ENCODE data around the gene DENND6B. TPM values are rescaled to one million over a fixed set of nuclear protein-coding genes. Genes with fewer than 3 reads are reported as not detected.

Gene DENND6B
- total and polyA plus RNA-seq, 2 experiments from 2014 or later: 0.71 to 1.3 TPM

DNA sequence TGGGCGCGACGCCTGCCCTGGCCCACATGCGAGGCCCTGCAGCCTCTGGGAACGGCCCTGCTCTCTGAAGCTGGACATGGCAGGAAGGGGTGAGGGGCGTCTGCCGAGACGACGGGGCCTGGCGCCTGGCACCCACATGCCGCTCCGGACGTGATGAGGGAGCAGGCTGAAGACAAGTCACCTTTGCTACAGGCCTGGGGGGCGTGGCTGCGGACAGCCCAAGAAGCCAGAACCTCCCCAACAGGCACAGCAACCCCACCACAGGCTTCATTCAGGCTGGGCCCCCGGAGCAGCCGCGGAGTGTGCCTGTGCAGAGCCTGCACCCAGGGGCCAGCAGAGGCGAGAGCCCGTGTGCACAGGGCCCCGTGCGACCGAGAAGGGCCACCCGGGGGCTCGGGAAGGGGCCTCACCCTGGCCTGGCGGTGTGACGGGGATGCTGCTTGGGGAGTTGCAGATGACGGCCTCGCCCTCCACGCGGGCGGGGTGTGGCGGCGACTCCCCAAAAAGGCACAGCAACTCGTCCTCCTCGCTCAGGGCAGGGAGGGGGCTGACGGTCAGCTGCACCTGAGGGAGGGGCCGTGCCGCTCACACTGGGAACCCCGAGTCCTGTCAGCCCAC, 40.0 kb downstream of the DENND6B start:
- DNase-seq (ENCODE audit: low spot score): no peak
- Histone ChIP-seq H3K4me1 (ENCODE audit: insufficient read depth) (no peaks in the 10 kb centered on the region), H3K9me2 (ENCODE audit: insufficient read depth) (no peaks in the 10 kb centered on the region), H2AFZ (no peak overlapping the region), H3K4me2 (no peak overlapping the region), H3K79me2 (replicated peaks; ENCODE audit: insufficient read depth) (peaks cover 6% of the 10 kb centered on the region), H3F3A (replicated peaks; ENCODE audit: low read depth) (no peaks in the 10 kb centered on the region), H4K20me1 (replicated peaks; ENCODE audit: insufficient read depth) (no peaks in the 10 kb centered on the region), H3K4me3 (no peak overlapping the region), H3K27me3 (ENCODE audit: insufficient read depth) (no peaks in the 10 kb centered on the region), H3K36me3 (ENCODE audit: insufficient read depth) (no peaks in the 10 kb centered on the region), H3K27ac (ENCODE audit: low read depth) (no peak overlapping the region)
- ATAC-seq: no peak
- no peaks in the 10 kb centered on the region for H3K9me3 Mint-ChIP-seq
- H3K4me1 Mint-ChIP-seq: no peaks in the 10 kb centered on the region
- H3K4me3 Mint-ChIP-seq: no peak overlapping the region
- H3K27ac Mint-ChIP-seq: no peak overlapping the region
- H3K36me3 Mint-ChIP-seq (ENCODE audit: low read depth): peaks cover 17% of the 10 kb centered on the region
- peaks cover 5% of the 10 kb centered on the region for H3K27me3 Mint-ChIP-seq (ENCODE audit: insufficient read depth, low read depth, poor library complexity)
- no peak for TF ChIP-seq EZH2phosphoT487 (IDR thresholded peaks at IDR 0.05; ENCODE audit: unreplicated experiment)
- TF ChIP-seq ZNF114 (CRISPR knock-in tag; IDR thresholded peaks at IDR 0.05): no peak
- TF ChIP-seq, protein P1, sequence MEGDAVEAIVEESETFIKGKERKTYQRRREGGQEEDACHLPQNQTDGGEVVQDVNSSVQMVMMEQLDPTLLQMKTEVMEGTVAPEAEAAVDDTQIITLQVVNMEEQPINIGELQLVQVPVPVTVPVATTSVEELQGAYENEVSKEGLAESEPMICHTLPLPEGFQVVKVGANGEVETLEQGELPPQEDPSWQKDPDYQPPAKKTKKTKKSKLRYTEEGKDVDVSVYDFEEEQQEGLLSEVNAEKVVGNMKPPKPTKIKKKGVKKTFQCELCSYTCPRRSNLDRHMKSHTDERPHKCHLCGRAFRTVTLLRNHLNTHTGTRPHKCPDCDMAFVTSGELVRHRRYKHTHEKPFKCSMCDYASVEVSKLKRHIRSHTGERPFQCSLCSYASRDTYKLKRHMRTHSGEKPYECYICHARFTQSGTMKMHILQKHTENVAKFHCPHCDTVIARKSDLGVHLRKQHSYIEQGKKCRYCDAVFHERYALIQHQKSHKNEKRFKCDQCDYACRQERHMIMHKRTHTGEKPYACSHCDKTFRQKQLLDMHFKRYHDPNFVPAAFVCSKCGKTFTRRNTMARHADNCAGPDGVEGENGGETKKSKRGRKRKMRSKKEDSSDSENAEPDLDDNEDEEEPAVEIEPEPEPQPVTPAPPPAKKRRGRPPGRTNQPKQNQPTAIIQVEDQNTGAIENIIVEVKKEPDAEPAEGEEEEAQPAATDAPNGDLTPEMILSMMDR (conservative IDR thresholded peaks at IDR 0.05; ENCODE audit: low read depth in 2 of 2): no peak
- TF ChIP-seq JUNB (IDR thresholded peaks at IDR 0.05; ENCODE audit: unreplicated experiment): no peak
- TF ChIP-seq, protein P2, sequence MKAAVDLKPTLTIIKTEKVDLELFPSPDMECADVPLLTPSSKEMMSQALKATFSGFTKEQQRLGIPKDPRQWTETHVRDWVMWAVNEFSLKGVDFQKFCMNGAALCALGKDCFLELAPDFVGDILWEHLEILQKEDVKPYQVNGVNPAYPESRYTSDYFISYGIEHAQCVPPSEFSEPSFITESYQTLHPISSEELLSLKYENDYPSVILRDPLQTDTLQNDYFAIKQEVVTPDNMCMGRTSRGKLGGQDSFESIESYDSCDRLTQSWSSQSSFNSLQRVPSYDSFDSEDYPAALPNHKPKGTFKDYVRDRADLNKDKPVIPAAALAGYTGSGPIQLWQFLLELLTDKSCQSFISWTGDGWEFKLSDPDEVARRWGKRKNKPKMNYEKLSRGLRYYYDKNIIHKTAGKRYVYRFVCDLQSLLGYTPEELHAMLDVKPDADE (IDR thresholded peaks at IDR 0.05): no peak
- no peak for TF ChIP-seq POLR2AphosphoS5 (IDR thresholded peaks at IDR 0.05; ENCODE audit: low read depth)
- TF ChIP-seq, protein P3, sequence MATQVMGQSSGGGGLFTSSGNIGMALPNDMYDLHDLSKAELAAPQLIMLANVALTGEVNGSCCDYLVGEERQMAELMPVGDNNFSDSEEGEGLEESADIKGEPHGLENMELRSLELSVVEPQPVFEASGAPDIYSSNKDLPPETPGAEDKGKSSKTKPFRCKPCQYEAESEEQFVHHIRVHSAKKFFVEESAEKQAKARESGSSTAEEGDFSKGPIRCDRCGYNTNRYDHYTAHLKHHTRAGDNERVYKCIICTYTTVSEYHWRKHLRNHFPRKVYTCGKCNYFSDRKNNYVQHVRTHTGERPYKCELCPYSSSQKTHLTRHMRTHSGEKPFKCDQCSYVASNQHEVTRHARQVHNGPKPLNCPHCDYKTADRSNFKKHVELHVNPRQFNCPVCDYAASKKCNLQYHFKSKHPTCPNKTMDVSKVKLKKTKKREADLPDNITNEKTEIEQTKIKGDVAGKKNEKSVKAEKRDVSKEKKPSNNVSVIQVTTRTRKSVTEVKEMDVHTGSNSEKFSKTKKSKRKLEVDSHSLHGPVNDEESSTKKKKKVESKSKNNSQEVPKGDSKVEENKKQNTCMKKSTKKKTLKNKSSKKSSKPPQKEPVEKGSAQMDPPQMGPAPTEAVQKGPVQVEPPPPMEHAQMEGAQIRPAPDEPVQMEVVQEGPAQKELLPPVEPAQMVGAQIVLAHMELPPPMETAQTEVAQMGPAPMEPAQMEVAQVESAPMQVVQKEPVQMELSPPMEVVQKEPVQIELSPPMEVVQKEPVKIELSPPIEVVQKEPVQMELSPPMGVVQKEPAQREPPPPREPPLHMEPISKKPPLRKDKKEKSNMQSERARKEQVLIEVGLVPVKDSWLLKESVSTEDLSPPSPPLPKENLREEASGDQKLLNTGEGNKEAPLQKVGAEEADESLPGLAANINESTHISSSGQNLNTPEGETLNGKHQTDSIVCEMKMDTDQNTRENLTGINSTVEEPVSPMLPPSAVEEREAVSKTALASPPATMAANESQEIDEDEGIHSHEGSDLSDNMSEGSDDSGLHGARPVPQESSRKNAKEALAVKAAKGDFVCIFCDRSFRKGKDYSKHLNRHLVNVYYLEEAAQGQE (IDR thresholded peaks at IDR 0.05; ENCODE audit: unreplicated experiment): no peak
- no peak for TF ChIP-seq CREB1 (CRISPR knock-in tag; IDR thresholded peaks at IDR 0.05; ENCODE audit: low read depth)
- TF ChIP-seq NANOG (IDR thresholded peaks at IDR 0.05; ENCODE audit: borderline replicate concordance): no peak
- no peak for TF ChIP-seq ZNF331 (CRISPR knock-in tag; IDR thresholded peaks at IDR 0.05; ENCODE audit: low read depth)
- TF ChIP-seq, protein P4, sequence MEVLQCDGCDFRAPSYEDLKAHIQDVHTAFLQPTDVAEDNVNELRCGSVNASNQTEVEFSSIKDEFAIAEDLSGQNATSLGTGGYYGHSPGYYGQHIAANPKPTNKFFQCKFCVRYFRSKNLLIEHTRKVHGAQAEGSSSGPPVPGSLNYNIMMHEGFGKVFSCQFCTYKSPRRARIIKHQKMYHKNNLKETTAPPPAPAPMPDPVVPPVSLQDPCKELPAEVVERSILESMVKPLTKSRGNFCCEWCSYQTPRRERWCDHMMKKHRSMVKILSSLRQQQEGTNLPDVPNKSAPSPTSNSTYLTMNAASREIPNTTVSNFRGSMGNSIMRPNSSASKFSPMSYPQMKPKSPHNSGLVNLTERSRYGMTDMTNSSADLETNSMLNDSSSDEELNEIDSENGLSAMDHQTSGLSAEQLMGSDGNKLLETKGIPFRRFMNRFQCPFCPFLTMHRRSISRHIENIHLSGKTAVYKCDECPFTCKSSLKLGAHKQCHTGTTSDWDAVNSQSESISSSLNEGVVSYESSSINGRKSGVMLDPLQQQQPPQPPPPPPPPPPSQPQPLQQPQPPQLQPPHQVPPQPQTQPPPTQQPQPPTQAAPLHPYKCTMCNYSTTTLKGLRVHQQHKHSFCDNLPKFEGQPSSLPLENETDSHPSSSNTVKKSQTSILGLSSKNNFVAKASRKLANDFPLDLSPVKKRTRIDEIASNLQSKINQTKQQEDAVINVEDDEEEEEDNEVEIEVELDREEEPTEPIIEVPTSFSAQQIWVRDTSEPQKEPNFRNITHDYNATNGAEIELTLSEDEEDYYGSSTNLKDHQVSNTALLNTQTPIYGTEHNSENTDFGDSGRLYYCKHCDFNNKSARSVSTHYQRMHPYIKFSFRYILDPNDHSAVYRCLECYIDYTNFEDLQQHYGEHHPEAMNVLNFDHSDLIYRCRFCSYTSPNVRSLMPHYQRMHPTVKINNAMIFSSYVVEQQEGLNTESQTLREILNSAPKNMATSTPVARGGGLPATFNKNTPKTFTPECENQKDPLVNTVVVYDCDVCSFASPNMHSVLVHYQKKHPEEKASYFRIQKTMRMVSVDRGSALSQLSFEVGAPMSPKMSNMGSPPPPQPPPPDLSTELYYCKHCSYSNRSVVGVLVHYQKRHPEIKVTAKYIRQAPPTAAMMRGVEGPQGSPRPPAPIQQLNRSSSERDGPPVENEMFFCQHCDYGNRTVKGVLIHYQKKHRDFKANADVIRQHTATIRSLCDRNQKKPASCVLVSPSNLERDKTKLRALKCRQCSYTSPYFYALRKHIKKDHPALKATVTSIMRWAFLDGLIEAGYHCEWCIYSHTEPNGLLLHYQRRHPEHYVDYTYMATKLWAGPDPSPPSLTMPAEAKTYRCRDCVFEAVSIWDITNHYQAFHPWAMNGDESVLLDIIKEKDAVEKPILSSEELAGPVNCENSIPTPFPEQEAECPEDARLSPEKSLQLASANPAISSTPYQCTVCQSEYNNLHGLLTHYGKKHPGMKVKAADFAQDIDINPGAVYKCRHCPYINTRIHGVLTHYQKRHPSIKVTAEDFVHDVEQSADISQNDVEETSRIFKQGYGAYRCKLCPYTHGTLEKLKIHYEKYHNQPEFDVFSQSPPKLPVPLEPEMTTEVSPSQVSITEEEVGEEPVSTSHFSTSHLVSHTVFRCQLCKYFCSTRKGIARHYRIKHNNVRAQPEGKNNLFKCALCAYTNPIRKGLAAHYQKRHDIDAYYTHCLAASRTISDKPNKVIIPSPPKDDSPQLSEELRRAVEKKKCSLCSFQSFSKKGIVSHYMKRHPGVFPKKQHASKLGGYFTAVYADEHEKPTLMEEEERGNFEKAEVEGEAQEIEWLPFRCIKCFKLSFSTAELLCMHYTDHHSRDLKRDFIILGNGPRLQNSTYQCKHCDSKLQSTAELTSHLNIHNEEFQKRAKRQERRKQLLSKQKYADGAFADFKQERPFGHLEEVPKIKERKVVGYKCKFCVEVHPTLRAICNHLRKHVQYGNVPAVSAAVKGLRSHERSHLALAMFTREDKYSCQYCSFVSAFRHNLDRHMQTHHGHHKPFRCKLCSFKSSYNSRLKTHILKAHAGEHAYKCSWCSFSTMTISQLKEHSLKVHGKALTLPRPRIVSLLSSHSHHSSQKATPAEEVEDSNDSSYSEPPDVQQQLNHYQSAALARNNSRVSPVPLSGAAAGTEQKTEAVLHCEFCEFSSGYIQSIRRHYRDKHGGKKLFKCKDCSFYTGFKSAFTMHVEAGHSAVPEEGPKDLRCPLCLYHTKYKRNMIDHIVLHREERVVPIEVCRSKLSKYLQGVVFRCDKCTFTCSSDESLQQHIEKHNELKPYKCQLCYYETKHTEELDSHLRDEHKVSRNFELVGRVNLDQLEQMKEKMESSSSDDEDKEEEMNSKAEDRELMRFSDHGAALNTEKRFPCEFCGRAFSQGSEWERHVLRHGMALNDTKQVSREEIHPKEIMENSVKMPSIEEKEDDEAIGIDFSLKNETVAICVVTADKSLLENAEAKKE (CRISPR knock-in tag; IDR thresholded peaks at IDR 0.05): no peak
- TF ChIP-seq EZH2 (IDR thresholded peaks at IDR 0.05; ENCODE audit: low read depth, unreplicated experiment): no peak
- no peak for TF ChIP-seq STAT1 (IDR thresholded peaks at IDR 0.05; ENCODE audit: unreplicated experiment)

All from GM23338 (cell line).